CD14-positive monocyte (primary cell): Measurements from ENCODE around the gene GNB5. TPM values are rescaled to one million over a fixed set of nuclear protein-coding genes. Genes with fewer than 3 reads are reported as not detected.
A peak's percentile ranks its signal among the peaks of the same experiment; 100 is the strongest.

Experiments
- DNase-seq, 3 donors: peaks; one replicate each; pipeline ENCODE4 v3.0.0-alpha.2; 2011 to 2022
- H2AFZ ChIP-seq: 2 replicates; pipeline ENCODE4 v1.6.0; 2012; ENCODE audit warnings: mild to moderate bottlenecking, low read depth, low read length, inconsistent platforms; ENCODE audit not compliant: insufficient read depth, poor library complexity, severe bottlenecking
- H3K27ac ChIP-seq, 2 donors: 1 replicate in 1 of 2; 2 replicates in 1 of 2; pipeline ENCODE4 v1.5.1; 2012 to 2013; ENCODE audit warnings: low read length in 2 of 2, control low read depth in 1 of 2, inconsistent platforms in 1 of 2, low read depth in 1 of 2, mild to moderate bottlenecking in 1 of 2
- H3K27me3 ChIP-seq, 2 donors: one replicate each; pipeline versions ENCODE4 v1.6.0 to v1.6.1; 2011 to 2013; ENCODE audit warnings: low read length in 2 of 2; ENCODE audit not compliant: control insufficient read depth in 2 of 2, insufficient read depth in 2 of 2
- H3K36me3 ChIP-seq, 2 donors: replicated peaks in 1 of 2; 1 replicate in 1 of 2; 2 replicates in 1 of 2; pipeline versions ENCODE4 v1.5.1 to v1.6.1; 2012 to 2013; ENCODE audit warnings: low read length in 2 of 2, control low read depth in 1 of 2, inconsistent platforms in 1 of 2, mild to moderate bottlenecking in 1 of 2; ENCODE audit not compliant: insufficient read depth in 2 of 2, control insufficient read depth in 1 of 2
- H3K4me1 ChIP-seq, 2 donors: 1 replicate in 1 of 2; 2 replicates in 1 of 2; pipeline versions ENCODE4 v1.5.1 to v1.6.1; 2012 to 2013; ENCODE audit warnings: low read length in 2 of 2, control low read depth in 1 of 2, inconsistent platforms in 1 of 2, mild to moderate bottlenecking in 1 of 2, moderate library complexity in 1 of 2; ENCODE audit not compliant: insufficient read depth in 2 of 2, control insufficient read depth in 1 of 2
- H3K4me2 ChIP-seq: replicated peaks from 2 replicates; pipeline ENCODE3; 2012; ENCODE audit warnings: low read length, moderate library complexity, mild to moderate bottlenecking; ENCODE audit not compliant: poor library complexity, severe bottlenecking; ENCODE audit errors: extremely low read depth
- H3K4me3 ChIP-seq, 3 experiments: fragments of 200-600 bp in 1 of 3; sonication (generic) in 1 of 3; replicated peaks in 1 of 3; 1 replicate in 2 of 3; 2 replicates in 1 of 3; pipeline ENCODE4 v1.5.1; 2011 to 2013; ENCODE audit warnings: low read length in 3 of 3, mild to moderate bottlenecking in 3 of 3, control low read depth in 2 of 3, low read depth in 2 of 3, inconsistent platforms in 1 of 3, moderate library complexity in 1 of 3
- H3K79me2 ChIP-seq: 2 replicates; pipeline ENCODE4 v1.6.0; 2012; ENCODE audit warnings: mild to moderate bottlenecking, control low read depth, inconsistent platforms, low read length, moderate library complexity; ENCODE audit not compliant: insufficient read depth
- H3K9ac ChIP-seq: 2 replicates; pipeline ENCODE4 v1.6.0; 2017; ENCODE audit warnings: low read length, mild to moderate bottlenecking; ENCODE audit not compliant: insufficient read depth, poor library complexity, severe bottlenecking
- H3K9me3 ChIP-seq, 2 donors: replicated peaks in 1 of 2; 1 replicate in 1 of 2; 2 replicates in 1 of 2; pipeline versions ENCODE4 v1.5.1 to v1.6.1; 2012 to 2013; ENCODE audit warnings: low read length in 2 of 2, control low read depth in 1 of 2; ENCODE audit not compliant: control insufficient read depth in 1 of 2, insufficient read depth in 1 of 2
- H4K20me1 ChIP-seq: 2 replicates; pipeline ENCODE4 v1.6.0; 2012; ENCODE audit warnings: mild to moderate bottlenecking, low read length, control low read depth, moderate library complexity; ENCODE audit not compliant: insufficient read depth
- H3K27ac Mint-ChIP-seq, 7 donors: one replicate each; pipeline ENCODE4 v1.8.0; 2020; ENCODE audit warnings: mild to moderate bottlenecking in 7 of 7, mixed read lengths in 7 of 7, moderate library complexity in 6 of 7, inconsistent platforms in 2 of 7
- H3K27me3 Mint-ChIP-seq, 3 donors: one replicate each; pipeline ENCODE4 v1.8.0; 2021 to 2022; ENCODE audit warnings: low read depth in 3 of 3, mild to moderate bottlenecking in 3 of 3, mixed read lengths in 3 of 3, moderate library complexity in 3 of 3, inconsistent platforms in 1 of 3
- H3K36me3 Mint-ChIP-seq, 2 donors: one replicate each; pipeline ENCODE4 v1.8.0; 2020; ENCODE audit warnings: mixed read lengths in 2 of 2, inconsistent platforms in 1 of 2, mild to moderate bottlenecking in 1 of 2
- H3K4me1 Mint-ChIP-seq: one replicate; pipeline ENCODE4 v1.8.0; 2020; ENCODE audit warnings: mild to moderate bottlenecking, mixed read lengths
- H3K4me3 Mint-ChIP-seq, 2 donors: one replicate each; pipeline ENCODE4 v1.8.0; 2020; ENCODE audit warnings: mild to moderate bottlenecking in 2 of 2, mixed read lengths in 2 of 2, moderate library complexity in 1 of 2
- H3K9me3 Mint-ChIP-seq, 7 donors: one replicate each; pipeline ENCODE4 v1.8.0; 2020 to 2022; ENCODE audit warnings: mixed read lengths in 7 of 7, mild to moderate bottlenecking in 6 of 7, moderate library complexity in 6 of 7, inconsistent platforms in 2 of 7
- CTCF ChIP-seq: fragments of 200-600 bp; IDR thresholded peaks from one replicate; pipeline ENCODE4 v1.8.0; 2022; ENCODE audit warnings: antibody characterized with exemption, mild to moderate bottlenecking
- WGBS: methylation state at CpG from one replicate; pipeline ENCODE4 v1.1.5; 2013; ENCODE audit warnings: missing lambda C conversion rate; ENCODE audit not compliant: insufficient coverage; 5-methylcytosine and 5-hydroxymethylcytosine counted together
- intact Hi-C, 2 donors: fragments of 100-400 bp; cut with micrococcal nuclease; formaldehyde crosslinking; loops; one replicate each; pipeline versions ENCODE4 v1.15.0 to v1.15.1; 2023
- polyA plus RNA-seq, 3 donors: library from polyadenylated mRNA; depleted of rRNA in 1 of 3; unstranded in 2 of 3; stranded (reverse) in 1 of 3; fragments of 300-500 nt in 2 of 3; fragments of >200 nt in 1 of 3; fragmentation: Illumina TruSeq in 2 of 3; gene quantifications; 1 replicate in 2 of 3; 2 replicates in 1 of 3; pipeline ENCODE4 v1.2.3, GENCODE V29; 2012 to 2021

The GNB5 gene
- polyA plus RNA-seq, 3 donors, result 3.1 to 5.4 (median 4.3) TPM

- TF ChIP-seq CTCF, result no peak
- H3K4me3 ChIP-seq, result no peak overlapping the region
- Mint-ChIP-seq H3K4me3 (no peak overlapping the region), H3K36me3 (no peaks in the 10 kb centered on the region), H3K4me1 (no peaks in the 10 kb centered on the region), H3K27ac (no peak overlapping the region), H3K9me3 (peaks cover 0 to 2% (median 0%) of the 10 kb centered on the region in 7 donors), H3K27me3 (no peaks in the 10 kb centered on the region)
- no peak overlapping the region for H3K9ac ChIP-seq
- H4K20me1 ChIP-seq, result no peaks in the 10 kb centered on the region
- intact Hi-C loops, result no loop called here
- no peaks in the 10 kb centered on the region for H3K4me1 ChIP-seq
- no CpG with 5 or more reads among the region's 5 CpGs for WGBS
- no peaks in the 10 kb centered on the region for H3K79me2 ChIP-seq
- H3K36me3 ChIP-seq, result no peaks in the 10 kb centered on the region
- H3K4me2 ChIP-seq, result no peak overlapping the region
- no peak for DNase-seq
- H3K9me3 ChIP-seq, result no peaks in the 10 kb centered on the region
- no peaks in the 10 kb centered on the region for H3K27me3 ChIP-seq
- peak overlapping the region; percentile 15 for H2AFZ ChIP-seq
- no peak overlapping the region for H3K27ac ChIP-seq
Measured at GRCh38 chr15:52221730-52222129, 30.5 kb upstream of the GNB5 start.

GRCh38 chr15:52220937-52221660 lies 29.9 kb upstream of the GNB5 start:
- Histone ChIP-seq H3K4me3 (no peak overlapping the region), H4K20me1 (no peaks in the 10 kb centered on the region), H3K9me3 (no peaks in the 10 kb centered on the region), H3K36me3 (no peaks in the 10 kb centered on the region), H2AFZ (peak overlapping the region; percentile 15), H3K4me1 (no peaks in the 10 kb centered on the region), H3K79me2 (no peaks in the 10 kb centered on the region), H3K9ac (no peak overlapping the region), H3K27me3 (no peaks in the 10 kb centered on the region), H3K4me2 (no peak overlapping the region), H3K27ac (no peak overlapping the region)
- 20% methylated on average over 1 of the region's 7 CpGs for WGBS
- no peaks in the 10 kb centered on the region for H3K4me1 Mint-ChIP-seq
- H3K27me3 Mint-ChIP-seq, result no peaks in the 10 kb centered on the region
- no peak for DNase-seq
- no peaks in the 10 kb centered on the region for H3K36me3 Mint-ChIP-seq
- H3K4me3 Mint-ChIP-seq, result no peak overlapping the region
- H3K27ac Mint-ChIP-seq, result peak overlapping the region in 1 of 7 donors; percentile 51
- peaks cover 0 to 2% (median 0%) of the 10 kb centered on the region in 7 donors for H3K9me3 Mint-ChIP-seq
- no peak for TF ChIP-seq CTCF
- intact Hi-C loops, result no loop called here
